HepG2 (cell line): ENCODE measurements around the gene WDR43. TPM values are rescaled to one million over a fixed set of nuclear protein-coding genes. Genes with fewer than 3 reads are reported as not detected.

Source experiments
- ATAC-seq: fragments of 200-7000 bp; cut with Tn5 transposase; 3 replicates; pipeline ENCODE4 v1.9.1; 2020; ENCODE audit warnings: mild to moderate bottlenecking, moderate library complexity
- BruUV-seq: library from RNA; stranded (reverse); fragments of 400-500 nt; replicated peaks from 2 replicates; lab custom pipeline; 2021; lab: Mats Ljungman, UMichigan
- CTCF ChIA-PET: fragments of 300-600 bp; formaldehyde crosslinking; extraction: SDS; loops from one replicate; lab custom pipeline; 2021; ENCODE audit warnings: low total read pairs, inconsistent platforms, low intra/inter-chr PET ratio; lab: Yijun Ruan, JAX
- POLR2A ChIA-PET: fragments of 350-600 bp; sonication (Branson Sonifier 250); formaldehyde crosslinking; loops from one replicate; lab custom pipeline; 2020; ENCODE audit warnings: antibody characterized with exemption, inconsistent platforms; lab: Yijun Ruan, JAX
- DNase-seq: peaks from one replicate; pipeline ENCODE4 v3.0.0-alpha.2; 2015; ENCODE audit warnings: low spot score
- FAIRE-seq: peaks from 3 replicates; lab custom pipeline; 2011; peaks lifted over from hg19 to GRCh38; lab: Jason Lieb, UNC
- H2AFZ ChIP-seq: one replicate; pipeline ENCODE4 v1.6.1; 2011; ENCODE audit warnings: low read length, inconsistent platforms
- H3K27ac ChIP-seq: fragments of 300-600 bp; 3 replicates; pipeline ENCODE4 v1.8.0; 2011; ENCODE audit warnings: mixed run types, mild to moderate bottlenecking, mixed read lengths, low read length, inconsistent platforms; ENCODE audit not compliant: insufficient read depth; ENCODE audit errors: extremely low read length
- H3K27me3 ChIP-seq, 2 experiments: fragments of 200-600 bp in 1 of 2; 2 replicates in 1 of 2; 3 replicates in 1 of 2; pipeline versions ENCODE4 v1.6.0 to v1.8.0; 2011; ENCODE audit warnings: low read length in 2 of 2, mild to moderate bottlenecking in 2 of 2, moderate library complexity in 2 of 2, inconsistent platforms in 1 of 2; ENCODE audit not compliant: insufficient read depth in 2 of 2, control insufficient read depth in 1 of 2
- H3K36me3 ChIP-seq, 2 experiments: fragments of 200-600 bp in 1 of 2; replicated peaks in 1 of 2; 2 replicates in 1 of 2; 3 replicates in 1 of 2; pipeline versions ENCODE4 v1.5.1 to v1.8.0; 2011; ENCODE audit warnings: low read length in 2 of 2, inconsistent platforms in 1 of 2; ENCODE audit not compliant: insufficient read depth in 2 of 2, control insufficient read depth in 1 of 2
- H3K4me1 ChIP-seq: 2 replicates; pipeline ENCODE4 v1.5.1; 2012; ENCODE audit warnings: low read length, inconsistent platforms; ENCODE audit not compliant: insufficient read depth
- H3K4me2 ChIP-seq: 2 replicates; pipeline ENCODE4 v1.6.0; 2011; ENCODE audit warnings: low read depth, low read length, inconsistent platforms
- H3K4me3 ChIP-seq, 3 experiments: fragments of 200-600 bp in 1 of 3; sonication (generic), shearing (Covaris generic) in 1 of 3; replicated peaks in 1 of 3; 2 replicates each; pipeline ENCODE4 v1.5.1; 2011 to 2016; ENCODE audit warnings: low read length in 3 of 3, inconsistent platforms in 2 of 3, low read depth in 2 of 3, mild to moderate bottlenecking in 2 of 3, control low read depth in 1 of 3, mixed read lengths in 1 of 3; ENCODE audit not compliant: insufficient read depth in 1 of 3
- H3K79me2 ChIP-seq: one replicate; pipeline ENCODE4 v1.6.1; 2011; ENCODE audit warnings: low read length, inconsistent platforms; ENCODE audit not compliant: insufficient read depth
- H3K9ac ChIP-seq: 2 replicates; pipeline ENCODE4 v1.6.0; 2011; ENCODE audit warnings: mild to moderate bottlenecking, low read depth, low read length, inconsistent platforms; ENCODE audit not compliant: insufficient read depth
- H3K9me3 ChIP-seq: 2 replicates; pipeline ENCODE4 v1.5.1; 2012; ENCODE audit warnings: mild to moderate bottlenecking, low read length
- H4K20me1 ChIP-seq: 2 replicates; pipeline ENCODE4 v1.6.0; 2011; ENCODE audit warnings: inconsistent platforms, mild to moderate bottlenecking, low read length, moderate library complexity; ENCODE audit not compliant: insufficient read depth
- ARNT2 ChIP-seq: sonication (generic); formaldehyde crosslinking; IDR thresholded peaks from 2 replicates; pipeline ENCODE4 v1.8.0; 2022; ENCODE audit warnings: mild to moderate bottlenecking, low read depth, missing genetic modification reagents, moderate library complexity
- CCDC6 ChIP-seq: sonication (generic); formaldehyde crosslinking; IDR thresholded peaks from 2 replicates; pipeline ENCODE4 v1.8.1; 2022; ENCODE audit warnings: mild to moderate bottlenecking, missing genetic modification reagents, moderate library complexity
- DNMT1 ChIP-seq: sonication (generic); formaldehyde crosslinking; IDR thresholded peaks from 2 replicates; pipeline ENCODE4 v1.5.1; 2020; ENCODE audit warnings: mild to moderate bottlenecking, missing genetic modification reagents
- FIP1L1 ChIP-seq: fragments of 200-400 bp; formaldehyde crosslinking; IDR thresholded peaks from 2 replicates; pipeline ENCODE4 v1.6.1; 2018; ENCODE audit warnings: low read depth, mild to moderate bottlenecking, low read length, moderate library complexity, borderline replicate concordance; ENCODE audit not compliant: insufficient read depth
- GABPA ChIP-seq, 2 experiments: IDR thresholded peaks; 2 replicates each; pipeline ENCODE4 v1.6.1; 2011 to 2016; ENCODE audit warnings: low read depth in 2 of 2, low read length in 1 of 2, missing biosample characterization in 1 of 2, missing genetic modification characterization in 1 of 2
- MED8 ChIP-seq: sonication (generic); formaldehyde crosslinking; IDR thresholded peaks from 2 replicates; pipeline ENCODE4 v1.8.1; 2023; ENCODE audit warnings: mild to moderate bottlenecking, missing genetic modification reagents; ENCODE audit not compliant: insufficient replicate concordance
- NFIB ChIP-seq: sonication (generic); formaldehyde crosslinking; IDR thresholded peaks from 2 replicates; pipeline ENCODE4 v1.9.0; 2021; ENCODE audit warnings: missing genetic modification reagents, mild to moderate bottlenecking, borderline replicate concordance
- NRL ChIP-seq: sonication (generic); formaldehyde crosslinking; IDR thresholded peaks from 2 replicates; pipeline ENCODE4 v1.5.0; 2020; ENCODE audit warnings: missing genetic modification reagents, mild to moderate bottlenecking, moderate library complexity, borderline replicate concordance
- PTBP1 ChIP-seq: fragments of 200-400 bp; formaldehyde crosslinking; IDR thresholded peaks from 2 replicates; pipeline ENCODE4 v1.6.1; 2018; ENCODE audit warnings: low read length, low read depth; ENCODE audit not compliant: poor library complexity, severe bottlenecking
- RXRB ChIP-seq: IDR thresholded peaks from 2 replicates; pipeline ENCODE4 v1.6.1; 2016; ENCODE audit warnings: borderline replicate concordance, missing genetic modification reagents, missing compliant biosample characterization
- TAF1 ChIP-seq: sonication (generic); formaldehyde crosslinking; IDR thresholded peaks from 2 replicates; pipeline ENCODE4 v1.4.0; 2020; ENCODE audit warnings: missing genetic modification reagents
- TBX3 ChIP-seq: fragments of 450-650 bp; IDR thresholded peaks from 2 replicates; pipeline ENCODE4 v1.6.1; 2017; ENCODE audit warnings: antibody characterized with exemption, mild to moderate bottlenecking, inconsistent platforms, borderline replicate concordance
- YEATS2 ChIP-seq: sonication (generic); formaldehyde crosslinking; IDR thresholded peaks from 2 replicates; pipeline ENCODE4 v1.4.0; 2020; ENCODE audit warnings: missing genetic modification reagents, borderline replicate concordance
- ZNF3 ChIP-seq: IDR thresholded peaks from 2 replicates; pipeline ENCODE4 v1.7.0; 2017; ENCODE audit warnings: inconsistent platforms
- ZNF362 ChIP-seq: sonication (generic); formaldehyde crosslinking; IDR thresholded peaks from 2 replicates; pipeline ENCODE4 v1.4.0; 2020; ENCODE audit warnings: missing genetic modification reagents, mild to moderate bottlenecking, borderline replicate concordance
- ZNF546 ChIP-seq: sonication (generic); formaldehyde crosslinking; conservative IDR thresholded peaks from 2 replicates; pipeline ENCODE4 v1.8.1; 2023; ENCODE audit warnings: mild to moderate bottlenecking, missing genetic modification reagents
- ZNF737 ChIP-seq: sonication (generic); formaldehyde crosslinking; IDR thresholded peaks from 2 replicates; pipeline ENCODE4 v1.5.0; 2020; ENCODE audit warnings: missing genetic modification reagents, mild to moderate bottlenecking, borderline replicate concordance
- ZNF749 ChIP-seq: sonication (generic); formaldehyde crosslinking; IDR thresholded peaks from 2 replicates; pipeline ENCODE4 v1.8.0; 2022; ENCODE audit warnings: mild to moderate bottlenecking, missing genetic modification reagents, moderate library complexity, borderline replicate concordance
- ZNF777 ChIP-seq: sonication (generic); formaldehyde crosslinking; IDR thresholded peaks from 2 replicates; pipeline ENCODE4 v1.4.0; 2020; ENCODE audit warnings: missing genetic modification reagents
- ZSCAN5A ChIP-seq: sonication (generic); formaldehyde crosslinking; IDR thresholded peaks from 2 replicates; pipeline ENCODE4 v1.8.0; 2022; ENCODE audit warnings: mild to moderate bottlenecking, missing genetic modification reagents, borderline replicate concordance
- WGBS: methylation state at CpG from one replicate; pipeline ENCODE4 v1.1.6; 2017; ENCODE audit warnings: low lambda C conversion rate; 5-methylcytosine and 5-hydroxymethylcytosine counted together
- in situ Hi-C: cut with HindIII; loops from 2 replicates; pipeline ENCODE4 v1.10.0; 2017; ENCODE audit warnings: low pct_unique_long_range_greater_than_20kb; ENCODE audit not compliant: extremely low pct_ligation_motif_present
- intact Hi-C: fragments of 100-400 bp; cut with micrococcal nuclease; formaldehyde crosslinking; loops from one replicate; pipeline ENCODE4 v1.10.0; 2022; ENCODE audit not compliant: unreplicated experiment
- polyA plus RNA-seq, 8 experiments: library from polyadenylated mRNA; depleted of rRNA in 3 of 8; stranded (reverse) in 7 of 8; unstranded in 1 of 8; fragments of >200 nt; fragmentation: Illumina TruSeq in 4 of 8; extraction: Trizol in 4 of 8; gene quantifications; 2 replicates each; pipeline versions ENCODE4 v1.2.1 to v1.2.3, GENCODE V29; 2011 to 2016; ENCODE audit warnings: low read depth in 4 of 8, missing spikeins in 1 of 8, mixed read lengths in 1 of 8; ENCODE audit not compliant: insufficient read depth in 1 of 8
- total RNA-seq, 5 experiments: library from RNA; depleted of rRNA; stranded (reverse); fragments of >200 nt; fragmentation: Illumina TruSeq; extraction: Trizol; gene quantifications; 2 replicates each; pipeline ENCODE4 v1.2.3, GENCODE V29; 2016; ENCODE audit warnings: low read depth in 1 of 5

Gene WDR43
- total and polyA plus RNA-seq, 2 of the 13 experiments (the other 11 are each of a cell fraction or from before 2014, with no cell fraction given): 121 to 167 TPM

GRCh38 chr2:28855193-28855592 is 39.3 kb upstream of the WDR43 start:
- H3K4me2 ChIP-seq: no peak overlapping the region
- BruUV-seq: no TSS peak
- H3K27ac ChIP-seq: no peak overlapping the region
- H4K20me1 ChIP-seq: no peaks in the 10 kb centered on the region
- TF ChIP-seq ZNF3 (no peak), ZSCAN5A (CRISPR knock-in tag) (no peak), FIP1L1 (no peak), ZNF749 (no peak), NFIB (no peak), GABPA (IDR thresholded peaks at IDR 0.05; ENCODE audit: low read depth, low read length) (no peak), GABPA (CRISPR knock-in tag; IDR thresholded peaks at IDR 0.05; ENCODE audit: low read depth) (no peak), NRL (no peak), TAF1 (CRISPR knock-in tag) (no peak), CCDC6 (no peak), ZNF777 (CRISPR knock-in tag) (no peak), MED8 (no peak), ZNF362 (CRISPR knock-in tag) (no peak), ARNT2 (CRISPR knock-in tag) (no peak), DNMT1 (CRISPR knock-in tag) (no peak), YEATS2 (CRISPR knock-in tag) (no peak), TBX3 (no peak), ZNF546 (CRISPR knock-in tag) (no peak), ZNF737 (CRISPR knock-in tag) (no peak), PTBP1 (no peak), RXRB (CRISPR knock-in tag) (no peak)
- TF ChIP-seq, all 625 proteins: peak for 0
- WGBS: 96% methylated on average over 1 of the region's 1 CpG
- ATAC-seq (no peak), DNase-seq (no peak), FAIRE-seq (no peak)
- ChIA-PET CTCF (no interaction called here), POLR2A (no interaction called here)
- H3K27me3 ChIP-seq: no peaks in the 10 kb centered on the region
- intact Hi-C loops: no loop called here
- no peaks in the 10 kb centered on the region for H3K79me2 ChIP-seq
- in situ Hi-C loops: no loop called here
- no peaks in the 10 kb centered on the region for H3K9me3 ChIP-seq
- H3K4me1 ChIP-seq: no peaks in the 10 kb centered on the region
- no peak overlapping the region for H3K4me3 ChIP-seq
- H2AFZ ChIP-seq: no peak overlapping the region
- H3K9ac ChIP-seq: no peak overlapping the region
- H3K36me3 ChIP-seq: peaks cover 4 to 20% of the 10 kb centered on the region in 2 experiments
